Activated naive CD8-positive, alpha-beta T cell (primary cell): ENCODE results near the gene TRPM7.
"Not testable (repeated sequence)": the region's sequence is repeated elsewhere in the genome, so short reads cannot be mapped to it uniquely, and the experiment has no call there.

Experiments used
- H3K27ac Mint-ChIP-seq: one replicate; pipeline ENCODE4 v1.8.0; 2021; ENCODE audit warnings: mixed read lengths
- H3K27me3 Mint-ChIP-seq: one replicate; pipeline ENCODE4 v1.8.0; 2021; ENCODE audit warnings: mixed read lengths
- H3K36me3 Mint-ChIP-seq: one replicate; pipeline ENCODE4 v1.8.0; 2021; ENCODE audit warnings: mixed read lengths
- H3K4me1 Mint-ChIP-seq: one replicate; pipeline ENCODE4 v1.8.0; 2021; ENCODE audit warnings: low read depth, mixed read lengths
- H3K4me3 Mint-ChIP-seq: one replicate; pipeline ENCODE4 v1.8.0; 2021; ENCODE audit warnings: mild to moderate bottlenecking, mixed read lengths
- H3K9me3 Mint-ChIP-seq: one replicate; pipeline ENCODE4 v1.8.0; 2021; ENCODE audit warnings: low read depth, mixed read lengths

Gene TRPM7, protein sequence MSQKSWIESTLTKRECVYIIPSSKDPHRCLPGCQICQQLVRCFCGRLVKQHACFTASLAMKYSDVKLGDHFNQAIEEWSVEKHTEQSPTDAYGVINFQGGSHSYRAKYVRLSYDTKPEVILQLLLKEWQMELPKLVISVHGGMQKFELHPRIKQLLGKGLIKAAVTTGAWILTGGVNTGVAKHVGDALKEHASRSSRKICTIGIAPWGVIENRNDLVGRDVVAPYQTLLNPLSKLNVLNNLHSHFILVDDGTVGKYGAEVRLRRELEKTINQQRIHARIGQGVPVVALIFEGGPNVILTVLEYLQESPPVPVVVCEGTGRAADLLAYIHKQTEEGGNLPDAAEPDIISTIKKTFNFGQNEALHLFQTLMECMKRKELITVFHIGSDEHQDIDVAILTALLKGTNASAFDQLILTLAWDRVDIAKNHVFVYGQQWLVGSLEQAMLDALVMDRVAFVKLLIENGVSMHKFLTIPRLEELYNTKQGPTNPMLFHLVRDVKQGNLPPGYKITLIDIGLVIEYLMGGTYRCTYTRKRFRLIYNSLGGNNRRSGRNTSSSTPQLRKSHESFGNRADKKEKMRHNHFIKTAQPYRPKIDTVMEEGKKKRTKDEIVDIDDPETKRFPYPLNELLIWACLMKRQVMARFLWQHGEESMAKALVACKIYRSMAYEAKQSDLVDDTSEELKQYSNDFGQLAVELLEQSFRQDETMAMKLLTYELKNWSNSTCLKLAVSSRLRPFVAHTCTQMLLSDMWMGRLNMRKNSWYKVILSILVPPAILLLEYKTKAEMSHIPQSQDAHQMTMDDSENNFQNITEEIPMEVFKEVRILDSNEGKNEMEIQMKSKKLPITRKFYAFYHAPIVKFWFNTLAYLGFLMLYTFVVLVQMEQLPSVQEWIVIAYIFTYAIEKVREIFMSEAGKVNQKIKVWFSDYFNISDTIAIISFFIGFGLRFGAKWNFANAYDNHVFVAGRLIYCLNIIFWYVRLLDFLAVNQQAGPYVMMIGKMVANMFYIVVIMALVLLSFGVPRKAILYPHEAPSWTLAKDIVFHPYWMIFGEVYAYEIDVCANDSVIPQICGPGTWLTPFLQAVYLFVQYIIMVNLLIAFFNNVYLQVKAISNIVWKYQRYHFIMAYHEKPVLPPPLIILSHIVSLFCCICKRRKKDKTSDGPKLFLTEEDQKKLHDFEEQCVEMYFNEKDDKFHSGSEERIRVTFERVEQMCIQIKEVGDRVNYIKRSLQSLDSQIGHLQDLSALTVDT (N-terminal part only)

DNA sequence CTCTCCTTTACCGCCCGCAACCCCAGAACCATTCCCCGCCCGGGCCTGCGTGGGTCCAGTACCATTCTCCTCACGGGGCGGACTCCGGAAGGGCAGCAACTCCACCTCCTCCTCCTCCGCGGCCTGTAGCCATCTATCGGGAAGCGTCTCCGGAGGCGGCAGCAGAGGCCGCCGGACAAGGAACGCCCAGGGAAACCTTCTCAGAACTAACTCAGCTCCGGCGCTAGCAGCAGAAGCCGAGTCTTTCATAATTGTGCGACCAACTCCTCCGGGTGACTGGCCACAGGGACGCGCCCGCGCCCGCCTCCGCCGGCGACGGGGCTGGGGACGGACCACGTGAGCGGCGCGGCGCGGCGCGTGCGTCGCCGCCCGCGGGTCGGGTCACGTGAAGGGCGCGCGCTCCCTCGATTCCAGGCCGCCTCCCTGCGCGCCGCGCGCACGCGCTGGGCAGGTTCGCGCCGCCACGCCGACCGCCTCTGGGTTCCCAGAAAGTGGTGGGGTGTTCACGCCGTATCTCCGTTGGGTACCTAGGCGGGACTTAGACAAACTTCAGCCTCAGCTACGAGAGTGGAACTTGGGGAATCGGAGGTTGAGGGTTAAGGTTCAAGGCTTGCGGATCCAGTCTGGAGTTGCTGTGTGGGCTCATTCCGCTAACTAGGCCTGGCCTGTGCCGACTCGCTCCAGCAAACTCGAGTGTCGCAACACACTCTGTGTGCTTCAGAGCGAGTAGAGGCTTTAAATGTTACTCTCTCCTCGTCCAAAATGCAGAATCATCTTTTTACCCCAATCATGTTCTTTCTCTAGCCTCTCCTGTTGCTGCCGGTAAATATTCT lies at the start of gene TRPM7:
TSS of gene TRPM7 (minus strand) at position 329 of the 833 bp plus-strand sequence. CDS start at position 65, 264 bp downstream.
- Mint-ChIP-seq H3K4me3 (peak within 1 kb of the TSS; percentile 90), H3K4me1 (peaks cover 50% of the 10 kb centered on the region), H3K27ac (peak within 1 kb of the TSS; percentile 99), H3K27me3 (no peaks in the 10 kb centered on the region), H3K36me3 (peaks cover 7% of the 10 kb centered on the region), H3K9me3 (no peaks in the 10 kb centered on the region)

DNA sequence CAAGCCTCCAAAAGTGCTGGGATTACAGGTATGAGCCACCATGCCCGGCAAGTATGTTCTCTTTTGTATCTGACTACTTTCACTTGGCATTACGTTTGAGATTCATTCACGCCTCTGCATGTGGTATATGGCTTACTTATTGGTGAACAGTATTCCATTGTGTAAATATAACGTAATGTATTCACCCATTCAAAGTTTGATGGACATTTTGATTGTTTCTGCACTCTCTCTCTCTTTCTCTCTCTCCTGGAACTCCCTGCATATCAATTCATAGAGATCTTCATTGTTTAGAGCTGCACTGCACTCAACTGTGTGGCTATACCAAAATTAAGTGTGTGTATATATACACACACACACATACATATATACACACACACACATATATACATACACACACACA lies 48.6 kb upstream of the TRPM7 start:
- Mint-ChIP-seq H3K4me1 (no peaks in the 10 kb centered on the region), H3K36me3 (peaks cover 19% of the 10 kb centered on the region), H3K27ac (no peak overlapping the region), H3K27me3 (no peaks in the 10 kb centered on the region), H3K9me3 (no peaks in the 10 kb centered on the region), H3K4me3 (no peak overlapping the region)

DNA sequence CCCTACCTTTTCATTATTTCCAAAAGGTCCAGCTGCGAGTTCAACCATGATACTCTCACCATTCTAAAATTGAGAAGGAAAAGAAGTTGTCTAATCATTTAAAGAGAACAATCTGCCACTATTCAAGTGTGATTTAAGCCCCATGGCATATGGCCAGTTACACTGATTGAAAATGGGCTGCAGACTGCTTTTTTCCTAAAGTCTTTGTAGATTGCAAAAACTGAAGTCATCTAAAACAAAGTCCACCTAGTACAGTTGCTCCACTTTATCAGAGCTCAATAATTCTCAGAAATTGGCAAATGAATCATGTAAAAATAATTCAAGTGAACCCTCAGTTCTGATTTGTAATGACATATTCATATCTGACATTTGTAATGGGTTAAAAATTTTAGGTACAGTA lies 39.7 kb upstream of the TRPM7 start:
- Mint-ChIP-seq H3K36me3 (peaks cover 2% of the 10 kb centered on the region), H3K27me3 (no peaks in the 10 kb centered on the region), H3K9me3 (no peaks in the 10 kb centered on the region), H3K4me3 (no peak overlapping the region), H3K4me1 (no peaks in the 10 kb centered on the region), H3K27ac (no peak overlapping the region)

DNA sequence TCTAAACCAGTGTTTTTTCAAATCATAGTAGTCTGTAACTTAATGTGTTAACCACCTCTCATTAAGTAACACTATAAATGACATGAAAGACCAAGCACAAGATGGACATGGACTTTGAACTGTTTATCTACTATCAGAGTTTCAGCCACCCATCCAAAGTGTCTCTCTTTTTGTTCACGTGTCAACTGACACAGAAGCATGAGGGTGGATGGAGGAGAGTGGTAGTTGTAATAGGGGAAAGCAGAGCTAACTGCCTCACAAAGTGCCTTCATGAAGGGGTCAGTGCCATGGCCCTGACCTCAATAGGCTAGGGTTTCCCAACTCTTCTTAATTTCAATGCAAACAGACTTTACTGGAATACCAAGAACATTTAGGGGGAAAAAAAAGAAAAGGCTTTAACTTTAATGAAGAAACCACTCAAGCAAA lies 32.1 kb upstream of the TRPM7 start:
- no peaks in the 10 kb centered on the region for H3K4me1 Mint-ChIP-seq
- no peaks in the 10 kb centered on the region for H3K9me3 Mint-ChIP-seq
- H3K36me3 Mint-ChIP-seq, result peaks cover 6% of the 10 kb centered on the region
- H3K4me3 Mint-ChIP-seq, result no peak overlapping the region
- H3K27me3 Mint-ChIP-seq, result no peaks in the 10 kb centered on the region
- H3K27ac Mint-ChIP-seq, result peak overlapping the region; percentile 66

DNA sequence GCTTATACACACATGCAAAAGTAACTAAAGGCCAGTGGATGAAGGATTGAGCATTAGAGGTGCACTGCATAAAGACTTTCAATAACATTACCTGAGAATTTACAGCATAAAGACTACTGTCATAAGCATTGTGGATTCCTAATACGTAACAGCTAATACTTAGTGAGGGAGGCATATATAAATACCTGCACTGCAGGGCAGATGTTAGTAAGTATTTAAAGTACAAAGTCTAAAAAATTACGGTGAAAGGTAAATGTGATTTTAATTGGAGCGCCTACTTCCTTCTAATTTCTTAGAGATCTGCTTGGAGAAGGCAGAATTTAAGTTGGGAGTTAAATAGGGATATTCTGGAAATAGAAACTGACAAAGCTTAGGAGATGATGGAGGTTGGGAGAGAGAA lies 25.4 kb upstream of the TRPM7 start:
- Mint-ChIP-seq H3K36me3 (no peaks in the 10 kb centered on the region), H3K27me3 (no peaks in the 10 kb centered on the region), H3K4me1 (no peaks in the 10 kb centered on the region), H3K27ac (no peak overlapping the region), H3K9me3 (no peaks in the 10 kb centered on the region), H3K4me3 (no peak overlapping the region)

DNA sequence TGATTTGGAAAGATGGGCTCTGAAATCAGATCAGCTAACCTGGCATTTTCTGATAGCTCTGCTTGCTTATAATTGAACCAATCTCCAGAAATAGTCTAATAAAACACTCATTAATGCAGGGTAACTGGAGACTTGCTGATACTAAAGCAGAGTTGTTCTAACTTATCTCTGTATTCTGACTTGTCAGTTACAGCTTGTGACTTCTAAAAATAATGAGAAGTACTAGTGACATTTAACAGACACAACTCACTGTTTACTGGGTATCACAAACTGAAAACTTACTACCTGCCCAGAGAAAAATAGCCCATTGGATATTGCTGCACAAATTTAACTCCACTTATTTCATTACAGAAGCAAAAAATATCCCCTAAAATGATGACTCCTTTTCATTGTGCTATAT lies 24.0 kb upstream of the TRPM7 start:
- no peak overlapping the region for H3K4me3 Mint-ChIP-seq
- no peaks in the 10 kb centered on the region for H3K9me3 Mint-ChIP-seq
- no peaks in the 10 kb centered on the region for H3K27me3 Mint-ChIP-seq
- H3K36me3 Mint-ChIP-seq, result no peaks in the 10 kb centered on the region
- H3K4me1 Mint-ChIP-seq, result no peaks in the 10 kb centered on the region
- no peak overlapping the region for H3K27ac Mint-ChIP-seq

DNA sequence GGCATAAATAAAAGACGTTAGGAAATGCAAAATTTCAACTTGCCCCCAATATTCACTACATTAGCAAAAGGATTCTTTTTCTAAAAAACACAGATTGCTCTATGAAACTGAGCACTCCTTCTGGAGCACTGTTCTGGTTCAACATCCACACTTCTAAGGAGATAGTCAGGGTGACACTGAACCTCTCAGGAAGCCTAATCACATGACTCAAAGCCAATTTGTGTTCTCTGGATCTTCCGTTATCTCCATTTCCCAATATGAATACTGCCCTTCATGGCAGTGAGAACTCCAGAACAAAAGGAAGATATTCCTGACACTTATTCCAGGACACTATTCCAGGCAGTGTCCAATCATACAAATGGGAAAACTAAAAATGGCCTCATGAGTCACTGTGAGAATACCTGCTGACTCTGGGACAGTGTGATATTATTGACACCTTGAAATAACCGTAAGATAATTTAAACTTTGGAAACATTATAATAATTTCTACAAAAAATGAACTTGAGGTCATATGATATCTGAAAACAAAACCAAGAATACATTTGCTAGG lies 21.4 kb upstream of the TRPM7 start:
- Mint-ChIP-seq H3K27ac (peak overlapping the region; percentile 22), H3K36me3 (no peaks in the 10 kb centered on the region), H3K9me3 (no peaks in the 10 kb centered on the region)

DNA sequence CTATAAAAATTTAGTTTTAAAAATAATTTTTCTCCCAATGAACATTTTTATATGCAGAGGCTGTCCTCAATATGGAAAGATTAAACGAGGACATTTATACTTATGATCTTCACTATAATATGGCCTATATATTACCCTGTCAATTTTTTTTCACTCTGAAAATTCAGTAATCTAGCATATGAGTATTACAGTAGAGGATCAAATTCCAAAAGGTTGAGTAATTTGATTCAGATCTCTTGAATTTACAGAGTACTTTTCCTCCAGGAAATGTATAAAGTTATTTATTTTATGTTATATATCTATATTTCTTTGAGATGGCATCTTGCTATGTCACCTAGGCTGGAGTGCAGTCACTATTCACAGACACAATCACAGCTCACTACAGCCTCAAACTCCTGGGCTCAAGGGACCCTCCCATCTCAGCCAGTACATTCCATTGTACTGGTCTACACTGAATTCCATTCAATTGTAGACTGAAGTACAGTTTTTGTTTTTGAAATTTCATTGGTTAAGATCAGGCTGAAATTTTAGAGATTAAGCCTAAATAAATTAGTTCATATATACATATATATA lies 16.3 kb upstream of the TRPM7 start:
- H3K36me3 Mint-ChIP-seq, result peaks cover 2% of the 10 kb centered on the region
- no peak overlapping the region for H3K27ac Mint-ChIP-seq
- no peaks in the 10 kb centered on the region for H3K27me3 Mint-ChIP-seq
- no peaks in the 10 kb centered on the region for H3K4me1 Mint-ChIP-seq
- H3K4me3 Mint-ChIP-seq, result no peak overlapping the region
- H3K9me3 Mint-ChIP-seq, result no peaks in the 10 kb centered on the region

More for the DNA sequence above, 21.4 kb upstream of the TRPM7 start:
- H3K4me3 Mint-ChIP-seq, result no peak overlapping the region
- H3K27me3 Mint-ChIP-seq, result no peaks in the 10 kb centered on the region
- no peaks in the 10 kb centered on the region for H3K4me1 Mint-ChIP-seq

DNA sequence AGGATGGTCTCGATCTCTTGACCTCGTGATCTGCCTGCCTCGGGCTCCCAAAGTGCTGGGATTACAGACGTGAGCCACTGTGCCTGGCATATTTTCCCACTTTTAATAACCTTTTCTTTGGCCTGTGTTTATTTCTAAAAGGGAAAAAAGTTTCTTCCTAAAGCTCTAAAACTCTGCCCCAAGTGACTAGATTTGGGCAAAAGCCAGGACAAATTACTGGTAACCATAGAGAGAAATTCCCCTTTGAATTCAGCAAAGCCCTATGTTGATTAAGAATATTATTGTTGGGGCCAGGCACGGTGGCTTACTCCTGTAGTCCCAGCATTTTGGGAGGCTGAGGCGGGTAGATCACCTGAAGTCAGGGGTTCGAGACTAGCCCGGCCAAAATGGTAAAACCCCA lies 11.5 kb upstream of the TRPM7 start:
- Mint-ChIP-seq H3K27me3 (no peaks in the 10 kb centered on the region), H3K9me3 (no peaks in the 10 kb centered on the region), H3K27ac (no peak overlapping the region), H3K4me3 (no peak overlapping the region), H3K4me1 (no peaks in the 10 kb centered on the region), H3K36me3 (peaks cover 2% of the 10 kb centered on the region)

DNA sequence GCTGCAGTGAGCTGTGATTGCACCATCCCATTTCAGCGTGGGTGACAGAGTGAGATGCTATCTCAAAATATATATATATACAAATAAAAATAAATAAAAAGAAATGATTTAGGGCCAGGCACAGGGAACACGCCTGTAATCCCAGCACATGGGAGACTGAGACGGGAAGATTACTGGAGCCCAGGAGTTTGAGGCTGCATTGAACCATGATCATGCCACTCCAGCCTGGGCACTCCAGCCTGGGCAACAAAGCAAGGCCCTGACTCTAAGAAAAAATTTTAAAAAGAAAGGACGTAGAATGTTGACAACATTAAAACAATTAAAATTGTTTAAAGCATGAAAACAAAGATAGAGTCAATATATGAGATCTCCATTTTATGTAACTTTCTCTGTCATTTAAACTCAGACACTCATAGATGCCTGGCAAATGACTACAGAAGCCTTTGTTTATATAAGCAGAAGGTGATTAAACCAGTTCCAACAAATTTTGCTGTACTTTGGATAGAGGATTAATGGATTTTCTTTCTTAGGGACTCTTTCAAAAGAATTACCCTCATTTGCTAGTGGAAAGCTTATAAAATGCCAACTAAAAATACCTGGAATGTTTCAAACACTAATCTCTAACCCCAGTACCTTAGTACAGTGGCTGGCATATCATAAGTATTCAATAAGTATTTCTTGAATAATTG lies 10.7 kb upstream of the TRPM7 start:
- H3K27ac Mint-ChIP-seq, result no peak overlapping the region
- no peaks in the 10 kb centered on the region for H3K9me3 Mint-ChIP-seq
- peaks cover 2% of the 10 kb centered on the region for H3K36me3 Mint-ChIP-seq
- no peak overlapping the region for H3K4me3 Mint-ChIP-seq
- H3K4me1 Mint-ChIP-seq, result no peaks in the 10 kb centered on the region
- H3K27me3 Mint-ChIP-seq, result no peaks in the 10 kb centered on the region

DNA sequence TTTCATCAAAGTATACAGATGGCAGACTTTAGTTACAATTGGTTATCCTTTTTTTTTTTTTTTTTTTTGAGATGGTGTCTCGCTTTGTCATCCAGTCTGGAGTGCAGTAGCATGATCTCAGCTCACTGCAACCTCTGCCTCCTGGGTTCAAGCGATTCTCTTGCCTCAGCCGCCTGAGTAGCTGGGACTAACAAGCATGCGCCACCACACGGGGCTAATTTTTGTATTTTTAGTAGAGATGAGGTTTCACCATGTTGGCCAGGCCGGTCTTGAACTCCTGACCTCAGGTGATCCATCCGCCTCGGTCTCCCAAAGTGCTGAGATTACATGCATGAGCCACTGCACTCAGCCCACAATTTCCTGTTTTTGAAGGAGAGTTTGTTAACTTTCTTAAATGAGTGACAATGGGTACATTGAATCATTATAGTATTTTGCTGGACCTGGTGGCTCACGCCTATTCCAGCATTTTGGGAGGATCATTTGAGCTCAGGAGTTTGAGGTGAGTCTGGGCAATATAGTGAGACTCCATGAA lies 8.1 kb upstream of the TRPM7 start:
- H3K36me3 Mint-ChIP-seq, H3K4me3 Mint-ChIP-seq, H3K27ac Mint-ChIP-seq, H3K4me1 Mint-ChIP-seq, H3K9me3 Mint-ChIP-seq, H3K27me3 Mint-ChIP-seq: not testable (repeated sequence)

DNA sequence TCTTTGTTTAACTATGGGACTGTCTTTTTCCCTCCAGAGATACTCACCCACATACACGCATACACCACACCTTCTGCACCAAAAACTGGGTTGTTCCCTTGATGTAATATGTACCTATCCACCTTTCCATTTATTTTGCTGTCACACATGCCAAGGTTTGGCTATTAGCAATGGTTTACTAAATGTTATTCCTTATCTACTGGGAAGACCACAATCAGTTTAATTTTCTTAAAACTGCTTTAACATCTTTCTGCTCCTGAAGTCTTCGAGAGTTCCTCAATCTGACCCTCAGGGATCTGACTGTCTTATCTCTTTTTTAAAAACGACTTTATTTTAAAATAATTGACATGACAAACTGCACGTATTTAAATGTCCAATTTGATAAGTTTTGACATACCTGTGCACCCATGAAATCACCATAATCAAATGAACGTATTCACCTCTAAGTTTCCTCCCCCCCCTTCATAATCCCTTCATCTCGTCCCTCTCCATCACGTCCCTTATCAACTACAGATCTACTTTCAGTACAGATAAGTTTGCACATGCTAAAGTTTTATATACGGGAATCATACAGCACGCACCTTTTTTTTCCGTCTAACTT lies 805 bp upstream of the TRPM7 start:
- H3K9me3 Mint-ChIP-seq, result no peaks in the 10 kb centered on the region
- no peaks in the 10 kb centered on the region for H3K27me3 Mint-ChIP-seq
- H3K4me1 Mint-ChIP-seq, result peaks cover 45% of the 10 kb centered on the region
- peaks cover 7% of the 10 kb centered on the region for H3K36me3 Mint-ChIP-seq
- peak overlapping the region; percentile 94 for H3K27ac Mint-ChIP-seq
- H3K4me3 Mint-ChIP-seq, result peak overlapping the region; percentile 90
